RWPE1 (cell line): ENCODE results near the gene RHOBTB1.

Experiments used
- CTCF ChIA-PET: fragments of 350-600 bp; sonication (Branson Sonifier 250); formaldehyde crosslinking; extraction: SDS; loops from one replicate; lab custom pipeline; 2021; lab: Yijun Ruan, JAX
- POLR2A ChIA-PET: fragments of 400-600 bp; formaldehyde crosslinking; extraction: SDS; loops from one replicate; lab custom pipeline; 2020; ENCODE audit warnings: antibody characterized with exemption; ENCODE audit not compliant: low non-redundant PET; lab: Yijun Ruan, JAX
- DNase-seq: peaks from one replicate; pipeline ENCODE4 v3.0.0; 2012; ENCODE audit warnings: low spot score
- H3K27ac ChIP-seq: fragments of 450-650 bp; 2 replicates; pipeline ENCODE4 v1.5.1; 2017
- TF ChIP-seq, protein P1 (sequence below): fragments of 450-650 bp; conservative IDR thresholded peaks from 2 replicates; pipeline ENCODE4 v1.5.1; 2017; ENCODE audit warnings: low read depth, mild to moderate bottlenecking

RHOBTB1 gene

DNA sequence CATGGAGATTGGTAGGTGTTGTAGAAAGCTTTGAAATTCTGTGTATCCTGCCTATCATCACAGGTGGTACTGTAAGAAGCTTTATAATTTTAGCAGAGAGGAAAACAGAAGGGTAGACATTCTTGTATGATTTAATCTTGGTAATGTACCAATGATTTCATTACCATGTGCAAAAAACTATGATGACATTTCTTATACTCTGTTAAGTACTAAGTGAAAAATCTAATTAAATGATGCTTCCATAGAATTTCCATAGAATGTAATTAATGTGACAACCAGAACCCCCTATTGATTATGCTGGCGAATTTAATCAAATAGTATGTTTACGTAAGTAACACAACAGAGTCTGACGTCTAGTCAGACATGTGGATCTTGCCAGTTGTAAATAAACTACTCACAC is 16.0 kb upstream of the RHOBTB1 start:
- no peak overlapping the region for H3K27ac ChIP-seq
- TF ChIP-seq, protein P1, sequence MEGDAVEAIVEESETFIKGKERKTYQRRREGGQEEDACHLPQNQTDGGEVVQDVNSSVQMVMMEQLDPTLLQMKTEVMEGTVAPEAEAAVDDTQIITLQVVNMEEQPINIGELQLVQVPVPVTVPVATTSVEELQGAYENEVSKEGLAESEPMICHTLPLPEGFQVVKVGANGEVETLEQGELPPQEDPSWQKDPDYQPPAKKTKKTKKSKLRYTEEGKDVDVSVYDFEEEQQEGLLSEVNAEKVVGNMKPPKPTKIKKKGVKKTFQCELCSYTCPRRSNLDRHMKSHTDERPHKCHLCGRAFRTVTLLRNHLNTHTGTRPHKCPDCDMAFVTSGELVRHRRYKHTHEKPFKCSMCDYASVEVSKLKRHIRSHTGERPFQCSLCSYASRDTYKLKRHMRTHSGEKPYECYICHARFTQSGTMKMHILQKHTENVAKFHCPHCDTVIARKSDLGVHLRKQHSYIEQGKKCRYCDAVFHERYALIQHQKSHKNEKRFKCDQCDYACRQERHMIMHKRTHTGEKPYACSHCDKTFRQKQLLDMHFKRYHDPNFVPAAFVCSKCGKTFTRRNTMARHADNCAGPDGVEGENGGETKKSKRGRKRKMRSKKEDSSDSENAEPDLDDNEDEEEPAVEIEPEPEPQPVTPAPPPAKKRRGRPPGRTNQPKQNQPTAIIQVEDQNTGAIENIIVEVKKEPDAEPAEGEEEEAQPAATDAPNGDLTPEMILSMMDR, result no peak
- CTCF ChIA-PET, result no interaction called here
- POLR2A ChIA-PET, result no interaction called here
- DNase-seq, result no peak

DNA sequence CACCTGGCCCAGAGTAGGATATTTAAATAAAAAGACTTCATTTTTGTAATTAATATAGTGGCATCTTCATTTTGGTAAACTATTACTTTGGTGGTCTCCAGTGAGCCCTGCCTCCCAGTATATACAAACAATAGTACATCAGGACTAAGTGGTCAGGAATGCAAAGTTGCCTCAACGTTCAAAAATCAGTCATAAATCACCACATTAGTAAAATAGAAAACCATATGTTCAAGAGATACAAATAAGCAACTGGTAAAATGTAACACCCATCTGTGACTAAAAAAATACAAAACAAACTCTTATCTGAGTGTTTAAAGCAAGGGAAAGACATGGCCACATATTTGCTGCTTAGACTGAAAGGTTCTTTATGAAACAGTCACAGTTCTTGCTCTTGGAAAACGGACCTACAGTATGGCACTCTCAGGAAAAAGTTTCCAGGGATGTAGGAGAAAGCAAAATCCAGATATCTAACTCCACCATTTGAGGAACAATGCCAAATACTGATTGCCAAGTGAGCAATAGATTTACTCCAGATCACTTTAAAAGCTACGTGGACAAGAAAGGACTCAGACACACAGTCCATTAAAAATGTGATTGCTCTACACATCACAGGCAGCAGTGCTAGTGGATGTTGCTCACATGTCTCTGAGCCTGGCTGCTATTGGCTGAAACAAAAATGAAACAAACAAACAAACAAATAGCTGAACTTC is 15.1 kb upstream of the RHOBTB1 start:
- TF ChIP-seq, protein P1, result no peak
- H3K27ac ChIP-seq, result no peak overlapping the region
- CTCF ChIA-PET, result interaction anchor here (0.5 kb wide), 1 partner anchor 182 kb away, joined by 3 read pairs; no protein-coding TSS in a partner anchor
- DNase-seq, result no peak
- POLR2A ChIA-PET, result no interaction called here

DNA sequence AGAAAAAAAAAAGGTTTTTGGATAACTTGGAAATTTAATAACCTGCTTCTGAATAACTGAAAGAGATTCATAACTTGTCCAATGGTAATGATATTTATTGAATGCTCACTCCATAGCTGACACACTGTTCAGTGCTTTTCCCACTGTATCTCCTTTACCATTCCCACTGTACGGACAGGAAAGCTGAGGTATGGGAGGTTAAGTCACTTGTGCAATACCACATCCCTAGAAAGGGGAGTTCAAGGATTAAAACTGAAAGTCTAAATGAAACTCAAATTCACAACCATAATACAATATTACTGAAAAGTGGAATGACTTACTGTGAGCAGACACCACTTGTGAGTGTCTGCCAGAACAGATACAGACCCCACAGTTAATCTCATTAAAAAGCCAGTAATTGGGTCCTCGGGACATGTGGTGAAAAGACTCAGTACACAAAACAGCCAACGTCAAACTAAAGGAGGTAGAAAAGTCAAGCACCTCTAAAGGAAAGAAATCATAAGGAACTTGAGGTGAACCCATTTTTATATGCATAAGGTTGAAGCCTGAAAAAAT is 13.8 kb upstream of the RHOBTB1 start:
- ChIA-PET POLR2A (no interaction called here), CTCF (interaction anchor here (0.7 kb wide), 1 partner anchor 234 kb away, joined by 4 read pairs; no protein-coding TSS in a partner anchor)
- TF ChIP-seq, protein P1, result no peak
- no peak overlapping the region for H3K27ac ChIP-seq
- no peak for DNase-seq

DNA sequence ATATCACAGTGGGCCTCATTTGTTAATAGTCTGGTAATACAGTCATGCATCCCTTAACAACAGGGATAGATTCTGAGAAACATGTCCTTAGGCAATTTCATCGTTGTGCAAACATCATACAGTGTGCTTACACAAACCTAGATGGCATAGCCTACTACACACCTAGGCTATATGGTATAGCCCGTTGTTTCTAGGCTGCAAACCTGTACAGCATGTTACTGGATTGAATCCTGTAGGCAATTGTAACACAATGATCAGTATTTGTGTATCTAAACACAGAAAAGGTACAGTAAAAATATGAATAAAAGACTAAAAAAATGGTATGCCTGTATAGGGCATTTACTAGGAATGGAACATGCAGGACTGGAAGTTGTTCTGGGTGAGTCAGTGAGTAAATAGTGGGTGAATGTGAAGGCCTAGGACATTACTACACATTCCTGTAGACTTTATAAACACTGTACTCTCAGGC is 12.0 kb upstream of the RHOBTB1 start:
- TF ChIP-seq, protein P1, result no peak
- peak; percentile 26 for DNase-seq
- POLR2A ChIA-PET, result no interaction called here
- no peak overlapping the region for H3K27ac ChIP-seq
- CTCF ChIA-PET, result interaction anchor here (0.6 kb wide), 2 partner anchors 12 to 18 kb away, joined by 3 to 4 read pairs; no protein-coding TSS in a partner anchor

DNA sequence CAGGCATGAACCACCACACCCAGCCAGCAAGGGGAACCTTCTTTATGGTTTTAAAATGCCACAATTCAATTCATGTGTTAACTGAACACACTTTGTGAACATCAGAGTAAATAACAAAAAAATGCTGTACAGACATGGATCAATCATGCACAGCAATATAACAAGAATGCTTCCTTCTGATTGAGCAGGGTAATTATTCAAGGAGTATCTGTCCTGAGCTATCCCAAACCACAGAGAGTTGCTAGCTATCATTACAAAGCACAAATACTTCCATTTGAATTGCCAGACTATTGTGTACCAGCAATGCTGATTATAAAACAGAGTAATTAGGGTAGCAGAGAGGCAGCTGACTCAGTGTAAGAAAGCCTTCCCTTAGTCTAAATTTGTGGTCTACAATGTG is 11.3 kb upstream of the RHOBTB1 start:
- ChIA-PET POLR2A (no interaction called here), CTCF (no interaction called here)
- TF ChIP-seq, protein P1, result no peak
- no peak overlapping the region for H3K27ac ChIP-seq
- DNase-seq, result no peak

DNA sequence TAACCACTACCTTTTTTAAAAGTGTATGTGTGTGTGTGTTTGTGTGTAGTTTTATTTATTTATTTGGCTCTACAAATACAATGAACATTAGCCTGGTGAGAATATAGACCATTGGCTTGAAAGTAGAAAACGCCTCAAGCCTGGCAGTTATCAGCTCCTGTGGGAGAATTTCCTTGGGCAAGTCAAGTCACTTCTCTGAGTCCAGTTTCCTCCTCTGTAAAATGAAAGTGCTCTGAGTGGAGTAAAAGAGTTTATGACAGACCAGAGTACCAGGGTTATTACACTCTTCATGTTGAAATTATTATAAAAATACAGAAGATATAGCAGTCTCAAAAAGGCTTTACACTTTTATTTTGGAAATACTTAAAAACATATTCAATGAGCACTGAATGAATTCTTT is 10.1 kb upstream of the RHOBTB1 start:
- DNase-seq, result no peak
- TF ChIP-seq, protein P1, result no peak
- H3K27ac ChIP-seq, result no peak overlapping the region
- CTCF ChIA-PET, result no interaction called here
- POLR2A ChIA-PET, result no interaction called here
